HG02973 (cell line): Measurements from ENCODE around the gene RAD21L1.

Experiments used
- ATAC-seq: cut with Tn5 transposase; IDR thresholded peaks from one replicate; pipeline ENCODE4 v1.9.1; 2021; ENCODE audit warnings: moderate library complexity; ENCODE audit not compliant: unreplicated experiment

The RAD21L1 gene

DNA sequence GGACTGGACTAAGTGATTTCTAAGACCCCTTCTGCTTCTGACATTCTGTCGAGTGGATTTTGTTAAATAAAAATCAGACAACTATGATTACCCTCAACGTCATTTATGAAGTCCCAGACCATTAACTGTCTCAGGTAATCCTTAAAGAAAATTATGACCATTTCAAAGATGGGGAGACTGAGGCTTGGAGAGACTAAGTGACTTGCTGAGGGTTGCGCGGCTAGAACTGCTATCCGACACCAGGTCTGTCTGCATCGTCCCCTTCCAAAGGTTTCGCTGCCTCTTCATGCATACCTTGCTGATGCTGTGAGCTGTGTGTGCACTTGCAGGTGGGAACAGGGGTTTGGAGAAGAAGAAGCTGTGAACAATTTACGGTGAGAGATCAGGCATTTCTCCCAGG is 43.4 kb downstream of the RAD21L1 start:
- ATAC-seq: no peak

DNA sequence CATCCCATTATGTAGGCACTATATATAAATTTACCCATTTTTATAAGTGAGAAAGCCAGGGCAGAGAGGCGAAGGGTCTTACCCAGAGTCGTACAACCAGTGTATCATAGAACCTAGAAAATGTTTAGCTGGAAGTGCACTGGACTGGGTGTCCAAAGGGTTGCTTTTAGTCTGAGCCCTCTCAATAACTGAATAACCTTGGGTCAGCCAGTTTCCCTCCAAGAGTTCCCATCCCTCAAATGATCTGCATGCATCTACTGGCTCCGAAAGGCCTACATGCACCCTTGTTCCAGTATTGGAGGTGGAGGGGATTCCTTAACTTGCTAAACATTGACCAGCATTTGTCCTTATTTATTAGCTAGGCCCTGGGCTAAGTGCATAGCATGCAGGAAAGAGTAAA is 44.0 kb downstream of the RAD21L1 start:
- ATAC-seq: no peak

DNA sequence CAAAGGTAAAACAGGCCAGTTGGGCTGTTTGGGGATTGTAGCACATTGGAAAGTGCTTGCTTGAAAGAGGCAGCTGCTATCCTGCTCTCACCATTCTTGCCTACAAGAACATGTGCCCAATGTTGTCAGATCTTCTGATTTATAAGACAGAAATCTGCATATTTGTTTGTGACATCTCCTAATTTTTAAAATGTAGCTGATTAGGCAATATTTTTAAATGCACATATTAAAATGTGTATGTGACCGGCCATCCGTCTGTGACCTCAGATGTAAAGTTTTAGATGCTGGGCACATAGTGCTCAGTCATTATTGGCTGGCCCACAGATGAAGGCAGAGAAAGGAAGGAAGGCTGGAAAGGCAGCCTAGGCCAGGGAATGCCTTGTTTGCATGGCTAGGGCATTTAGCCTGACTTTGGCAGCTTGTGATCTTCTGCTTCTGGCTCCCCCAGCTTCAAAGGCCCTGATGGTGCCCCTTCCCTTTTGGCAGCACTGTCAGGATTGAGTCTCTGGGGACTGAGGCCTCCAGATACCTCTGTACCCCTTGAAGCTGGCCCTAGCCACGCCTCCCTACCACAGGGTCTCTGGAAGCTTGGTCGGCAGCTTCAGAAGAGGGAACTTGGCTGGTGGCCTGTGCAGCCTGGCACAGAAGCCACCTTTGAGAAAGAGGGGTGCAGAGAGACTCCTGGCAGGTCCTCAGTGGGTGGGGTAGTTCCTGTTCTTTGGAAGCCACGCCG is 46.7 kb downstream of the RAD21L1 start:
- ATAC-seq: no peak

DNA sequence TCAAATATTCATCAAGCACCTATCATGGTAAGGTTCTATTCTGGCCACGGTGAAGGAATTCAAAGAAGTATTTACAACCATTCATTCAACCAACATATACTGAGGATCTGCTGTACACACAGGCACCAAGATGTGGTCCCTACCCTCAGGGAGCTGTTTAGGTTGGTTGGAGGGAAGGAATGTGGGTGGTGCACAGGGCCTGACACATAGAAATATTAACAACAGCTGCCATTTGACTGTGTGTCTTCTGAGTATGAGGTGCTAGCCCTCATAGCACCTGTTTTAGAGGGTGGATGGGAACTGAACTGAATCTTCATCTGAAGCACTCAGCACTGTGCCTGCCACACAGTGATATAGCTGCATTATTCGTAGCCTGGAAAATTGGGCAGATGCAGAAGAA is 47.5 kb downstream of the RAD21L1 start:
- ATAC-seq: no peak

DNA sequence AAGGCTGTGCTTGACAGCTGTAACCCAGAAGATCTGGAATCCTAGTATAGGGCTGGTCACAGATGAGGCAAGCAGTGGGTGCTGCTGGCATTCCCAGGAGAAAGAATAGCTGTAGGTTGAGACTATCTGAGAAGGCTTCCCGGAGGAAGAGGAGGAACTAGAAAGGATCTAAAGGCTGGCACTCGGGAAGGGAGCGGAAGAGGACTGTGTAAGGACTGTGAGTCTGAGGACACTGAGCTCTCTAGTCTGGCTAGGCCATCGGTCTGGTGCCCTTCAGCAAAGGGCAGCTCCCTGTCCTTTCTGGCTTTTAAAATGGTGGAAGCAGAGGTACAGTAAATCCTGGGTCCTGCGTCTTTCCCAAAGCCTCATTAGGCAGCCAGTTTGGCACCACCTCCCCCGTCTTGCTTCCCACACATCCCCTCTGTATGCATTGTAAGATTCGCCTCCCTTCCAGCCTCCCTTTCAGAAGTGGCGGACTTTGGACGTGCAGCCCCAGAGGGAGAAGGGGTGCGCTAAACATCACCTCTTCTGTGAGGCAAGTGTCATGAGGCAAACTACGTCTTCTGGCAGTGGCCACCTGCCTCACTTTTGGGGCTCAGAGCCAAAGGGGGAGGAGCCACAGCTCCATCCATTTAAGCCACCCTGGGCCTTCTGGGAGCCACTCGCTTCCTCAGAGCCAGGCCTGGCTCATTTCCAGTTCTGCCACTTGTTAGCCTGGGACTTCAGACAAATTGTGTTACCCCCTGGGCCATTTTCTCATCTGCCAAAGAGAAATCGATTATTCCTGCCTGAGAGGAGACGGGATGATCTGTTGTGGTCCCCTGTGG is 48.9 kb downstream of the RAD21L1 start:
- ATAC-seq: no peak

DNA sequence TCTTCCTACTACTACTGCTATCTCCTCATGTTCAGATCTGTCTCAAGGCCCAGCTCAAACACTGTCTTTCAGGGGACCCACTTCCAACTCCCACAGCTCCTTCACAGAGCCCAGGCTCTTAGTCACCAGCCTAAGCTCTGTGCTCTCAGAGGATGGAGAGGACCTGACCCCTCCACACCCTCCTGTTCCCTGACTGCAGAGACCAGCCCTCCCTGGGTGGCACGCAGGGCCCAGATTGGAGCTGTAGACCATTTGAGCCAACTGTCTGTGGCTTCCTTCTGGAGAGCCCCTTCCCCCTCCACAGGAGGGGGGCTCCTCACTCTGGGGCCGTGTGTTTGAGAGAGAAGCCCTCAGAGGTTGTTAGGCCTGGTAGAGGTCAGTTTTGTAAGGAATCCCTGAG is 50.1 kb downstream of the RAD21L1 start:
- ATAC-seq: no peak

DNA sequence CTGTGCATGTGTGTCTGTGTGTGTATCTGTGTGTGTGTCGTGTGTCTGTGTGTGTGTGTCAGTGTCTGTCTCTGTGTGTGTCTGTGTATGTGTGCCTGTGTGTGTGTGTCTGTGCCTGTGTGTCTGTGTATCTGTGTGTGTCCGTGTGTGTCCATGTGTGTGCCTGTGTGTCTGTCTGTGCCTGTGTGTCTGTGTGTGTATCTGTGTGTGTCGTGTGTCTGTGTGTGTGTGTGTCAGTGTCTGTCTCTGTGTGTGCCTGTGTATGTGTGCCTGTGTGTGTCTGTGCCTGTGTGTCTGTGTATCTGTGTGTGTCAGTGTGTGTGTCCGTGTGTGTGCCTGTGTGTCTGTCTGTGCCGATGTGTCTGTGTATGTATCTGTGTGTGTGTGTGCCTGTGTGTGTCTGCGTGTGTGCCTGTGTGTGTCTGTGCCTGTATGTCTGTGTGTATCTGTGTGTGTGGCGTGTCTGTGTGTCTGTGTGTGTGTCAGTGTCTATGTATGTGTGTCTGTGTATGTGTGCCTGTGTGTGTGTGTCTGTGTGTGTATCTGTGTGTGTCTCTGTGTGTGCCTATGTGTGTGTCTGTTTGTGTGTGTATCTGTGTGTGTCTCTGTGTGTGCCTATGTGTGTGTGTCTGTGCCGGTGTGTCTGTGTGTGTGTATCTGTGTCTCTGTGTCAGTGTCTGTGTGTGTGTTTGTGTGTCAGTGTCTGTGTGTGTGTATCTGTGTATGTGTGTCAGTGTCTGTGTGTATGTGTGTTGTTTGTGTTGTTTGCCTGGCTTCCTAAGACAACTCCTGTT is 51.9 kb downstream of the RAD21L1 start:
- no peak for ATAC-seq

DNA sequence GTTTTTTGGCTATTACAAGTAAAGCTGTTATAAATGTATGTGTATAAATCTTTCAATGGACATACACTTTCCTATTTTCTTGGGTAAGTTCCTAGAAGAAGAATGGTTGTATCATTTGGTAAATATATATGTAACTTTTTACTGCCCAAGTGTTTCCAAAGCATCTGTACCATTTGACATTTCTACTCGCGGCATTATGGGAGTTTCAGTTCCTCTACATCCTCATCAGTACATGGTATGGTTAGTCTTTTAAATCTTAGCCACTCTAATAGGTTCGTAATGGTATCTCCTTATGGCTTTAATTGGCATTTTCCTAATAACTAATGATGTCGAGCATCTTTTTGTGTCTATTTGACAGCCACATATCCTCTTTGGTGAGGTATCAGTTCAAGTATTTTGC is 53.1 kb downstream of the RAD21L1 start:
- ATAC-seq: no peak

DNA sequence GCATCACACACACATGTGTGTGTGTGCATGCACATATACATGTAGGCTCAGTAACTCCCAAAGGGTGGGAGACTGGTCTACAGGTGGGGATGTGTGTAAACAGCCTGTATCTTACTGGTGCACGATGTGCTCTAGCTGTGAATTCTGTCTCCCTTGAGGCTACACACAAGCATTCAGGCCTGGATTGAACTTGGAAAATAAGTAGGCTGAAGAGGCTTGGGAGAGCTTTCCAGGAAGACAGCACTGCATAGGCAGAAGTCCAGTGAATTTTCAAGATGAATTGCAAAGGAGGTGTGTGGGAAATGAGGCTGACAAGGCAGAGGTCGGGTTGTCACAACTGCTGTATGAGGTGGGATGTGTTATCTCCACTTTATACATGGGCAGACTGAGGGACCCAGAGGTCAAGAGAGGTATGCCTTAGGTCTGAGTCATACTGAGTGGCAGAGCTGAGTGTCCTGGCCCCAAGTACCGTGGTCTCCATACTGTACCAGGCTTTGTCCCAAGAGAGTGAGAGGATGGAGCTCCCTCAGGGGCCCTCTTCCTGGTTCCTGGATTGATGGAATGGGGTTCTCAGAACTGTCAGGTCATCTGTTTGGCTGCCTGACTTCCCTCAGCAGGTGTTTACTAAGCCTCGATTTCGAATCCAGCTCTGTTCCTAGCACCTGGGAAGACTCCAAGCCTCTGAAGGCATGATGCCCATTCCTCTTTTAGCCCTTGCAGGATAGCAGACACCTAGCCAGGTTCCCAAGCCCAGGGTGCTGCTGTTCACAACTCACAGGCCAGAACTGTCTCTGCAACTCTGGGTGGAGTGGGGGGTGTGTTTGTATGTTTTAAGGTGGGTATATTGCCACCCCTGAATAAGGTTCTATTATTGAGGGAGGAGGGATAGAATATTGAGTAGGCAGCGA is 54.6 kb downstream of the RAD21L1 start:
- ATAC-seq: no peak

DNA sequence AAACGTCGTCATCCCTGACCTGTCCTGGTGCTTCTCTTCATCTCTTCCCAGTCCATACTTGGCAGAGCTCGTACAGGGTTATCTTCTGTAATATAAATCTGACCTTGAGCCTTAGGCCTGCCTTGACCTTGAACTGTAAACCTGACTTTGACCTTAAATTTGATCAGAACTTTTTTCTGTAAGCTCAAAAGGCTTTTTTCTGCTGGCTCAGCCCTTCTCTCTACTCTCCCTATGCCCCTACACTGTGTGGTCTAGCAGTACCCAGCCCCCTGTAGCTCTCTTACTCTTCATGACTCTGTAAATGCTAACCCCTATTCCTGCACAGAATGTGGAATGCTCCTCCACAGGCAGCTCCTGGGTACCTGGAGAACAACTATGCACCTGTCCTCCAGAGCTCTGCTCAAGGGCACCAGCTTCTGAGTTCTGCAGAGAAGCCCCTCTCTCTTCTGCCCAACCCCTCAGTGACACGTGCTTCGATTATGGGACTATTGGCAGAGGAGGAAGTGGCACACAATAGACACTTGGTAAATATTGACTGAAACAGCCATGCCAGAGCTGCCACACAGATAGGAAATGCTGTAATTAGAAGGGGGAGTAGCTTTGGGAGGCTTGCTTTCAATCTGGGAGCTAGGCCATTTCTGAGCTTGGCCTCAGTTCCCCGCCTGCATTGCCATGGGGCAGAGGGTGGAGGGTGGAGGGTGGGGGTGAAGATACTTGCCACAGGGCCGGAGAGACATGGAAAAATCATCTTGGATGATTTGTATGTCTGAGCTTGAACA is 55.6 kb downstream of the RAD21L1 start:
- ATAC-seq: no peak

DNA sequence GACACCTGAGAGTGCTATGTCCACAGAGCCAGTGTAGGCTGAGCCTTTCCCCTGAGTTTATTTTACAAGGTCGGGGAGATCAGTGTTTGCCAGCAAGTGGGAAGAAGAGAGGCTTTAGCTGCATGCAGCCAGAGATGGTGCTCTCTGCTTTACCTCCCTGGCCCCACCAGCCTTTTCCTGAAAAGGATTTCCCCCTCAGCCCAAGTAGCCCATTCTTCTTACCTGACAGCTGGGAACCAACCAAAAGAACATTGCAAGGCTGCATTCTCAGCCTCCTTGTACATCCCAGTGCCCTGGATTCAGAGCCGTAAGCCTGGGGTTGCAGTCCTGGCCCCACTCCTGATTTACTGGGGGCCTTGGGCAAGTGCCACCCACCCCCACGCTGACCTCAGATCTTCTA is 57.1 kb downstream of the RAD21L1 start:
- no peak for ATAC-seq

DNA sequence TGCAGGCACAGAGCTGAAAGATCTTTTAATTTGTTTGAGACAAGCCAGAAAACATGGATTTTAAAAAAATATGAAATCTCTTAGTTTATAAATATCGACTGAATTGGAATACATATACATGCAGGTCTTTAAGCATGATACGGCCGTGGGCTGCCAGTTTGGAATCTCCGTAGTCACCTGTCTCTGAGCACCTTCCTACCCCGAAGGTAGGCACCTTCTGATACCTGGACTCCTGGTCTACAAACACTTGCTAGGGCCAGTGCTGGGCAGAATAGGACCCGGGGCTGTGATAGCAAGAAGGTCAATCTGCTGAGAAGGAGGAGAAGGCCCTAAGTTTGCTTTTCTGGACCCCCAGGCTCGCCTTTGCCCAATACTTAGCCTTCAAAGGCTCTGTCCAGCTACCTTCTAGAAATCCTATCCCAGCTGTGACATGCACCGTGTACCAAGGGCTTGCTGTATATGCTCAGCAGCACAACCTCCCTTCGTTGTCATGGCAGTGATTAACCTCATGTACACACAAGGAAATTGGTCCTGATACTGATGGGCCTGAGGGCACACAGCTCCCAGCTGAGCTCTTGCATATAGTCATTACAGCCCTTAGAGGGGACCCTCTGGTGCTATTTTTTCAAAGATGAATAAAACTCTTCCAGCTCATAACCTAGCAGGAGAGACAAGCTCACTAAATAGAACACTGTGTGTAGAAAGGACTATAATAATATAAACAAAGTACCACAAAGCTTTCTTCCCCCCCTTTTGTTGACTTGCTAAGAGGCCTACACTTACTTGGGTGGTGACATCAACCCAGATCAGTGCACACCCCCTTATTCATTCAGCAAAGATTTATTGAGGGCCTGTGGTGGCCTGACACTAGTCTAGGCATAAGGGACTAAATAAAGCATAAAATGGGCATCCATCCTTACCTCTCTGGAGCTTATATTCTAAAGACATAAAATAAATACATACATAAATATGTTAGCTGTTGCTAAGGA is 58.0 kb downstream of the RAD21L1 start:
- ATAC-seq: no peak

DNA sequence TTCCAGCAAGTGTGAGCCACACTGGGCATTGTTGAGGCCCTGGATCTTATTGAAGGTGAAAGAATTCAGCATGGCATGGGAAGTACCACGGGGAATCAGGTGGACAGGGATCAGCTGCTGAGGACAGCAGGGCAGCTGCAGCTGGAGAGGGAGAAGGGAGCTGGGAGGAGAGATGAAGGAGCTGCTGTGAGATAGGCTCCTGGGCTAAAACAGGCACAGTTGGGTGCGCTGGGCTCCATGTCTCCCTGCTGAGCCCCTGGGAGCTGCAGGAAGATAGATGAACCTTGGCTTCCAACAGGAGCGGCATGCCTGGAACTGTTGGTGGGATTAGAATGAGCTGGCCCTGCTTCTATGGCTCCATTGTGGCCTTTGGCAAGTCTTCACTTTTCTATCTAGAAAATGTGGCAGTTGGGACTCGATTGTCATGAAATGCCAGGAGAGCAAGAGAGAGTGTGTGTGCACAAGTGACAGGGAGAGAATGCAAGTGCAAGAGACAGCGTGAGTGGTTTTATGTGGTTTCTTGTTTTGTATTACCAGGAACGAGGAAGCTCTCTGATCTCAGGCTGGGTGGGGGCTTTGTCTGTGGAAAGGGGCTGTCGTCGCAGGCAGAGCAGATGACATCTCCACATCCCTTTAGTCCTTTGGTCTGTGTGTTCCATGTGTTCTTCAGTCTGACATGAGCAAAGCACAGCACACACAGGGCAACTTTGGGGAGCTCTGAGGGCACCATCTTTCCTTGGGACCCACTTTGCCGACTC is 60.6 kb downstream of the RAD21L1 start:
- no peak for ATAC-seq

DNA sequence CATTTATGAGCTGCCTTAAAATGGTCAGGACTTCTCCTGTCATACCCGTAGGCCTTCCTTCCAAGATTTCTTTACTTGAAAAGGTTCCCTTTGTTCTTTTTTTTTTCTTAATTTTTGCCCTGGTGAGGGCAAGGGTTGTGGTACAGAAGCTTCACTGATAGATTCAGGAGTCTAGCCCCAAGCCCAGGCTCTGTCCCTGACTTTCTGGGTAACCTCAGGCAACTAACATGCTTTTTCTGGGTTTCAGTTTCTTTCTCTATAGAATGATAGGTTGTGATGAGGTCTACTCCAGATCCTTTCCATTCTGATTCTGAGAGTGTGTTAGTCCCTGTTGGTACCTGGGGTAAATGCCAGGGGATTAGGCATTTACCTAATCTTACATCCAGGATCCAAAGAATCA is 61.5 kb downstream of the RAD21L1 start:
- ATAC-seq: no peak

DNA sequence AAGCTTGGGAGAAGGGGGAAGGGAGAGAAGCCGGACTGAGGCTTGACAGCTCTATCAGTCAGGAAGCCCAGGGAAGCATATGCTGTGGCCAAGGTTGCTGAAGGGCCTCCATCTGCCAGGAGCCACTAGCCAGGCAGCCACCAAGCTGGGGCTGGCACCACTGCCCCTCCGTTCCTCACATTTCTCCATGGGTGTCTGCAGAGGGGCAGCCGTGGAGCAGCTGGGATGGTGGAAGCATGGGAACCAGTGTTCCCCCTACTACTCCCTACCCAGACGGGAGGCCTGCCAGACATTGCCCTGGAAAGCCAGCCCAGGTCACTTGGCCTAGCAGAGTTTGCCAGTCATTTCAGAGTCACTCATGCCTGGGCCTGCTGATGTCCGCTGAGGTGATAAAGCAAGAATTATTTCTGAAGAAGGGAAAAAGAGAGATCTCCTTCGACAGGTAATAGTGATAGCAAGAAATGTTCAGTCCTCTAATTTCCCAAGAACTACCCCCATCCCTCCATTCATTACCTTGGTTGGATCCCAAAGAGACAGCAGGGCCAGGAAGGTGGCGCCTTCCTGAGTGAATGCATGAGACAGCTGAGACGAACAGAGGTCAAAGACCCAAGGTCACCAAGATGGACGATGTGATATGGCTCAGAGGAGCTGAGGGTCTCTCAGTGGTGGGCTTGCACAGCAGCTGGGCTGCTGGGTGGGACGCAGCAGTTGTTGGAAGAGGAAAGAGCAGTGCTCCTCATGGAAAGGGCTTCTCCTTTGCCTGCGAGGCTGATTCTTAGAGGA is 62.1 kb downstream of the RAD21L1 start:
- no peak for ATAC-seq

DNA sequence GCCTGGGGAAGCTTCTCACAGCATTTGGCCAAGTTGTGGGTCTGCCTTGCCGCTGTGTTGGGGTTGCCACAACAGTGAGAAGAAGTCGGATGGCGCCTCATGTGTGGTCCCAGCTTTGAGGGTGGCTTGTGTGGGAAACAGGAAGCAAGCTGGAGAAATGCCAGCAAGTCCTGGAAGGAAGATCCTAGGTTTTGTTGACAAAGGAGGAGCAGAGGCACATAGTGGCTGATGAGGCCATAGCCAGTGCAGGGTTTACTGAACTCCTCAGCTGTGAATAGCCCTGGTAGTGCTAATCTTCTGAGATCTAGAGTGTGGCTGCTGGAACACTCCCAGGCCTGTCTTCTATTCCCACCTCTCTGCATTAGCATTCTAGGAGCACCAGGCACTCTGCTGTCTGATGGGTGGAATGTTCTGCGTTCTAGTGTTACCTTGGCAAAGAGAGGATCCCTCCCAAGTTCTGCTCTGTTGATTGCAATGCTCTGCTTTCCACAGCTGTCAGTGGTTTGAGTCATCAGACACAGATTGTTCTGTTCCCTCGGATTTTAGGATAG is 65.4 kb downstream of the RAD21L1 start:
- no peak for ATAC-seq

DNA sequence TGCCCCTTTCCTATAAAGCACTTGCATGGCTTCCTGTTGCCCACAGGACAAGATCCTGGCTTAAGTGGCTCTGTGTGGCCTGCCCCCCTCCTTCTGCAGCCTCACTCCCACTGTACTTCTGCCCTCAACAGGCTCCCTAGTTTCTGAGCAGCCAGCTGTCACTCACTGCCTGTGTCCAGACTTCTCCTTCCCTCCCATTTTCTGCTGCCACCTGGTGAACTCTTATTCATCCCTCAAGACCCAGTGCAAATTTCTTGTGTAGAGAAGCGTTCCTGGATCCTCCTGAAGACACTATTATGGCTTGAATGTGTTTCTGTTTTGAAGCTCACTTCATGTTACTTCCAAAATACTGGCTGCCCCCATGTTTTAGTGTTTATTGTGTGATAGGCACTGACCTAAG is 66.8 kb downstream of the RAD21L1 start:
- ATAC-seq: no peak
